WTC11 (cell line): ENCODE data around the gene NBEA. TPM values are rescaled to one million over a fixed set of nuclear protein-coding genes. Genes with fewer than 3 reads are reported as not detected.
A peak's percentile ranks its signal among the peaks of the same experiment; 100 is the strongest.

ENCODE experiments used
- ATAC-seq: fragments of 200-7000 bp; cut with Tn5 transposase; 2 replicates; pipeline ENCODE4 v1.10.0; 2021; ENCODE audit warnings: mild to moderate bottlenecking, moderate library complexity
- CTCF ChIA-PET: fragments of 300-600 bp; sonication (Branson Sonifier 250); formaldehyde crosslinking; loops from one replicate; lab custom pipeline; 2021; ENCODE audit warnings: antibody characterized with exemption; lab: Charles Lee
- POLR2A ChIA-PET: fragments of 350-600 bp; sonication (Branson Sonifier 250); formaldehyde crosslinking; loops from one replicate; lab custom pipeline; 2021; ENCODE audit warnings: antibody characterized with exemption; lab: Charles Lee
- DNase-seq: peaks from one replicate; pipeline ENCODE4 v3.0.0; 2021; ENCODE audit warnings: low spot score
- H3K27ac Mint-ChIP-seq: 2 replicates; pipeline ENCODE4 v1.8.0; 2021; ENCODE audit warnings: mixed read lengths
- H3K27me3 Mint-ChIP-seq: 2 replicates; pipeline ENCODE4 v1.8.0; 2021; ENCODE audit warnings: low read depth, mild to moderate bottlenecking, moderate library complexity, mixed read lengths
- H3K36me3 Mint-ChIP-seq: 2 replicates; pipeline ENCODE4 v1.8.0; 2021; ENCODE audit warnings: mixed read lengths
- H3K4me1 Mint-ChIP-seq: 2 replicates; pipeline ENCODE4 v1.8.0; 2022; ENCODE audit warnings: mixed read lengths
- H3K4me3 Mint-ChIP-seq: 2 replicates; pipeline ENCODE4 v1.8.0; 2021; ENCODE audit warnings: mild to moderate bottlenecking, moderate library complexity, mixed read lengths
- H3K9me3 Mint-ChIP-seq: 2 replicates; pipeline ENCODE4 v1.8.0; 2021; ENCODE audit warnings: mixed read lengths
- CBFB ChIP-seq: sonication (generic); formaldehyde crosslinking; IDR thresholded peaks from 2 replicates; pipeline ENCODE4 v1.8.1; 2022; ENCODE audit warnings: mild to moderate bottlenecking, low read depth, missing genetic modification reagents
- FOXJ3 ChIP-seq: sonication (generic); formaldehyde crosslinking; IDR thresholded peaks from 2 replicates; pipeline ENCODE4 v1.9.0; 2021; ENCODE audit warnings: missing genetic modification reagents, mild to moderate bottlenecking, borderline replicate concordance
- FOXK1 ChIP-seq: sonication (generic); formaldehyde crosslinking; IDR thresholded peaks from 2 replicates; pipeline ENCODE4 v1.8.0; 2022; ENCODE audit warnings: mild to moderate bottlenecking, moderate library complexity, missing genetic modification reagents
- GRHL2 ChIP-seq: fragments of 250-450 bp; sonication (Bioruptor Pico); IDR thresholded peaks from 2 replicates; pipeline ENCODE4 v1.8.0; 2022; ENCODE audit warnings: mild to moderate bottlenecking, moderate library complexity; ENCODE audit not compliant: insufficient replicate concordance, severe bottlenecking
- IRF2 ChIP-seq: sonication (generic); formaldehyde crosslinking; IDR thresholded peaks from 2 replicates; pipeline ENCODE4 v1.8.0; 2022; ENCODE audit warnings: low read depth, missing genetic modification reagents, borderline replicate concordance
- MXD4 ChIP-seq: fragments of 250-450 bp; sonication (Bioruptor Pico); IDR thresholded peaks from 2 replicates; pipeline ENCODE4 v1.8.0; 2021; ENCODE audit warnings: mild to moderate bottlenecking, moderate library complexity, borderline replicate concordance
- NR2C2 ChIP-seq: sonication (generic); formaldehyde crosslinking; IDR thresholded peaks from 2 replicates; pipeline ENCODE4 v1.8.0; 2022; ENCODE audit warnings: mild to moderate bottlenecking, missing genetic modification reagents
- OVOL2 ChIP-seq: fragments of 250-450 bp; sonication (Bioruptor Pico); IDR thresholded peaks from 2 replicates; pipeline ENCODE4 v1.9.0; 2021; ENCODE audit warnings: mild to moderate bottlenecking, borderline replicate concordance
- PRRX2 ChIP-seq: fragments of 250-450 bp; sonication (Bioruptor Pico); IDR thresholded peaks from 2 replicates; pipeline ENCODE4 v1.8.0; 2021; ENCODE audit warnings: mild to moderate bottlenecking
- RELA ChIP-seq: sonication (generic); formaldehyde crosslinking; IDR thresholded peaks from 2 replicates; pipeline ENCODE4 v1.8.1; 2022; ENCODE audit warnings: missing genetic modification reagents, mild to moderate bottlenecking, borderline replicate concordance
- SP1 ChIP-seq: sonication (generic); formaldehyde crosslinking; conservative IDR thresholded peaks from 2 replicates; pipeline ENCODE4 v1.8.1; 2022; ENCODE audit warnings: missing genetic modification reagents
- TEAD1 ChIP-seq: sonication (generic); formaldehyde crosslinking; IDR thresholded peaks from 2 replicates; pipeline ENCODE4 v1.8.0; 2022; ENCODE audit warnings: mild to moderate bottlenecking, missing genetic modification reagents
- ZNF138 ChIP-seq: sonication (generic); formaldehyde crosslinking; conservative IDR thresholded peaks from 2 replicates; pipeline ENCODE4 v1.8.1; 2022; ENCODE audit warnings: mild to moderate bottlenecking, moderate library complexity, missing genetic modification reagents
- total RNA-seq: library from RNA; stranded (reverse); gene quantifications from 3 replicates; pipeline ENCODE4 v1.2.3, GENCODE V29; 2021
- TF ChIP-seq, protein P1 (sequence below): sonication (generic); formaldehyde crosslinking; conservative IDR thresholded peaks from 2 replicates; pipeline ENCODE4 v1.8.1; 2022; ENCODE audit warnings: mild to moderate bottlenecking, missing genetic modification reagents
- TF ChIP-seq, protein P2 (sequence below): fragments of 250-450 bp; sonication (Bioruptor Pico); conservative IDR thresholded peaks from 2 replicates; pipeline ENCODE4 v1.9.0; 2021; ENCODE audit warnings: mild to moderate bottlenecking
- TF ChIP-seq, protein P3 (sequence below): sonication (generic); formaldehyde crosslinking; IDR thresholded peaks from 2 replicates; pipeline ENCODE4 v1.8.0; 2022; ENCODE audit warnings: missing genetic modification reagents
- TF ChIP-seq, protein P4 (sequence below): fragments of 250-450 bp; sonication (Bioruptor Pico); IDR thresholded peaks from 2 replicates; pipeline ENCODE4 v1.8.0; 2021; ENCODE audit warnings: mild to moderate bottlenecking
- TF ChIP-seq, protein P5 (sequence below): fragments of 250-450 bp; sonication (Bioruptor Pico); IDR thresholded peaks from 2 replicates; pipeline ENCODE4 v1.9.0; 2021; ENCODE audit warnings: mild to moderate bottlenecking
- TF ChIP-seq, protein P6 (sequence below): sonication (generic); formaldehyde crosslinking; IDR thresholded peaks from 2 replicates; pipeline ENCODE4 v1.8.0; 2022; ENCODE audit warnings: mild to moderate bottlenecking, missing genetic modification reagents

NBEA gene
- total RNA-seq, 1 experiment from 2014 or later = 20.9 TPM

DNA sequence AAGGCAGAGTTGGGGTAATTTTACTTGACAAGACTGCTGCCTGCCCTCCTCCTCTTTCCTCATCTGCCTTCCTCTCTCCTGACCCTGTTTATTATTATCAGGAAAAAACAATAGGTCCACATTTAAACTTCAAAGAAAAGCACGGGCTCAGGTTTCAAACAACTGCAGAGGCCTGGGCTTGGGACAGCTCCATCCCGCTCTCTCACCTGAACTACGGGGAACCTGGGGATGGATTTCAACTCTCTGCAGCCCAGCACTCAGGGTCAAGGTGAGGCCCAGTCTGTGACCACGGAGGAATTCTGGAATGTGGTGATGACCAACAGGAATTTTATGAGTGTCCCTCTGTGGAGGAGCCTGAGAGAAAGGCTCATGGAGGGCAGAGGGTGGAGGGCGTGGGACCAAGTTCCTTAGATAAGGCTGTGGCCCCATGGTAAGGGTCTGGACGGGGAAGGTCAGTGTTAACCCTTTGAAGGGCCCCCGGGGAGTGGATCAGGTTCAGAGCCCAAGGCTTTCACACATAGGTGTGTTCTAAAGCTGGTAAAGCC, 755.2 kb downstream of the NBEA start:
- no peak for TF ChIP-seq OVOL2 (CRISPR knock-in tag)
- no peak for TF ChIP-seq NR2C2 (CRISPR knock-in tag)
- TF ChIP-seq, protein P1, sequence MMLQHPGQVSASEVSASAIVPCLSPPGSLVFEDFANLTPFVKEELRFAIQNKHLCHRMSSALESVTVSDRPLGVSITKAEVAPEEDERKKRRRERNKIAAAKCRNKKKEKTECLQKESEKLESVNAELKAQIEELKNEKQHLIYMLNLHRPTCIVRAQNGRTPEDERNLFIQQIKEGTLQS = no peak
- TF ChIP-seq PRRX2 (CRISPR knock-in tag) = no peak
- TF ChIP-seq CBFB (CRISPR knock-in tag) = no peak
- TF ChIP-seq IRF2 (CRISPR knock-in tag) = no peak
- TF ChIP-seq, protein P2, sequence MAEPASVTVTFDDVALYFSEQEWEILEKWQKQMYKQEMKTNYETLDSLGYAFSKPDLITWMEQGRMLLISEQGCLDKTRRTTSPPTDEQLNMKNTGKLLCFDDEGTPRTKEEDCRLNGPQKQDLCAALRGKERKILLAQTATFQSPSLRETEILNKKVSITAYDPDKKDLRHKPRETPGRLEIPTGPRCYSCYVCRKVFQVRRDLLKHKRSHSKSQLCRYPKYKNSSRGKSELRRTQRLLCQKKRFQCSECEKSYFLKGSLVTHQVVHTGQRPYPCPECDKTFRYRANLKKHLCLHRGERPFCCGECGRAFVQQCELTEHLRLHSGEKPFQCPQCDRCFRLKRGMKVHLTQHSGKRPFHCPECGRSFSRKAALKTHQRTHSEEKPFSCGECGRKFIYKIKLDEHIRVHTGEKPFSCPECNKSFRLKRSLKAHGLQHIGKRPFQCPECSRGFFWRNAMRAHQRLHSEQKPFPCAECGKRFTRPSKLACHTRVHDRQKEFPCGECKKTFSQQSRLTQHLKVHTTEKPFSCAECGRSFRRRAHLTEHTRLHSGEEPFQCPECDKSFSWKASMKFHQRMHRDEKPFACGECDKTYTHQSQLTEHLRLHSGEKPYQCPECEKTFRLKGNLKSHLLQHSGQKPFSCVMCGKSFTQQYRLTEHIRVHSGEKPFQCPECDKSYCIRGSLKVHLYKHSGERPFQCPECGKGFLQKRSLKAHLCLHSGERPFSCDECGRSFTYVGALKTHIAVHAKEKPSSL (CRISPR knock-in tag) = no peak
- TF ChIP-seq, protein P3, sequence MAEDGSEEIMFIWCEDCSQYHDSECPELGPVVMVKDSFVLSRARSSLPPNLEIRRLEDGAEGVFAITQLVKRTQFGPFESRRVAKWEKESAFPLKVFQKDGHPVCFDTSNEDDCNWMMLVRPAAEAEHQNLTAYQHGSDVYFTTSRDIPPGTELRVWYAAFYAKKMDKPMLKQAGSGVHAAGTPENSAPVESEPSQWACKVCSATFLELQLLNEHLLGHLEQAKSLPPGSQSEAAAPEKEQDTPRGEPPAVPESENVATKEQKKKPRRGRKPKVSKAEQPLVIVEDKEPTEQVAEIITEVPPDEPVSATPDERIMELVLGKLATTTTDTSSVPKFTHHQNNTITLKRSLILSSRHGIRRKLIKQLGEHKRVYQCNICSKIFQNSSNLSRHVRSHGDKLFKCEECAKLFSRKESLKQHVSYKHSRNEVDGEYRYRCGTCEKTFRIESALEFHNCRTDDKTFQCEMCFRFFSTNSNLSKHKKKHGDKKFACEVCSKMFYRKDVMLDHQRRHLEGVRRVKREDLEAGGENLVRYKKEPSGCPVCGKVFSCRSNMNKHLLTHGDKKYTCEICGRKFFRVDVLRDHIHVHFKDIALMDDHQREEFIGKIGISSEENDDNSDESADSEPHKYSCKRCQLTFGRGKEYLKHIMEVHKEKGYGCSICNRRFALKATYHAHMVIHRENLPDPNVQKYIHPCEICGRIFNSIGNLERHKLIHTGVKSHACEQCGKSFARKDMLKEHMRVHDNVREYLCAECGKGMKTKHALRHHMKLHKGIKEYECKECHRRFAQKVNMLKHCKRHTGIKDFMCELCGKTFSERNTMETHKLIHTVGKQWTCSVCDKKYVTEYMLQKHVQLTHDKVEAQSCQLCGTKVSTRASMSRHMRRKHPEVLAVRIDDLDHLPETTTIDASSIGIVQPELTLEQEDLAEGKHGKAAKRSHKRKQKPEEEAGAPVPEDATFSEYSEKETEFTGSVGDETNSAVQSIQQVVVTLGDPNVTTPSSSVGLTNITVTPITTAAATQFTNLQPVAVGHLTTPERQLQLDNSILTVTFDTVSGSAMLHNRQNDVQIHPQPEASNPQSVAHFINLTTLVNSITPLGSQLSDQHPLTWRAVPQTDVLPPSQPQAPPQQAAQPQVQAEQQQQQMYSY (CRISPR knock-in tag) = no peak
- no peak for TF ChIP-seq RELA (CRISPR knock-in tag)
- no peak for TF ChIP-seq FOXJ3 (CRISPR knock-in tag)
- TF ChIP-seq GRHL2 = no peak
- no peak for TF ChIP-seq TEAD1
- TF ChIP-seq FOXK1 = no peak
- TF ChIP-seq, all 79 proteins: peak for 0

DNA sequence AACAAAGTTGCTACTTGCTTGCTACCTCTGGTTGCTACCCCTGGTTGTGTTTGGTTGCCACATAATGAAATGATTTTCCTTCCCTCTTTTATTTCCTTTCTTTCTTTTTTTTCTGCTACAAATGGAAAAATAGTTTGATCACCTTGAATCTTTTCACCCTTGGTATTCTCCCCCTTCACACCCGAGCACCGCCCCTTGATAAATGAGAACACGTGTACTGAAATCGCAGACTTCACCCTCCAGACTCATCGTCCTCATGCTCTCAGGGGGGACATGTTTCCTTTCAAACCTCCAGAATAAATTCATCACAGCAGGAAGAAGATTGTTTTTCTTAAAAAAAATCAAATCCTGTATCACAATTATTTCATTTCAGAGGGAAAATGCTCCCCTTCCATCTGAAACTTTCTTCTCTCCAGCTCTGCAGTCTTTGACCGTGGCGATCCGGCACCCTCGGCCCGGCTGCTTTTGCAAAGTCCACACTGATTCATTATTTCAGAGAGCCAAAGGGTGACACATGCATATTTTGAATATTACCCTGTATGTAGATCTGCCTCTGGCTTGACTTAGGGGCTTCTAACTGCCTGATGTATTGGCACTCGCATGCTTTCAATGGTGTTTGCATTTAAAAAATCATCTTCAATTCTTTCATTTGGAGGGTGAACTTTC, 757.0 kb downstream of the NBEA start:
- Mint-ChIP-seq H3K27me3 (no peaks in the 10 kb centered on the region), H3K36me3 (no peaks in the 10 kb centered on the region), H3K4me3 (no peak overlapping the region), H3K4me1 (peaks cover 26% of the 10 kb centered on the region), H3K9me3 (peaks cover 3% of the 10 kb centered on the region; the same call in 1 of the 2 replicates), H3K27ac (no peak overlapping the region)
- CTCF ChIA-PET = interaction anchor here (1.1 kb wide), 1 partner anchor 91 kb away, joined by 4 read pairs; no protein-coding TSS in a partner anchor
- no peak for ATAC-seq
- POLR2A ChIA-PET = interaction anchor here (0.5 kb wide), 1 partner anchor 46 kb away, joined by 3 read pairs; no protein-coding TSS in a partner anchor
- DNase-seq = no peak
- no peak for TF ChIP-seq SP1 (CRISPR knock-in tag)
- TF ChIP-seq, protein P1 = no peak
- TF ChIP-seq ZNF138 (CRISPR knock-in tag) = no peak
- TF ChIP-seq, protein P4, sequence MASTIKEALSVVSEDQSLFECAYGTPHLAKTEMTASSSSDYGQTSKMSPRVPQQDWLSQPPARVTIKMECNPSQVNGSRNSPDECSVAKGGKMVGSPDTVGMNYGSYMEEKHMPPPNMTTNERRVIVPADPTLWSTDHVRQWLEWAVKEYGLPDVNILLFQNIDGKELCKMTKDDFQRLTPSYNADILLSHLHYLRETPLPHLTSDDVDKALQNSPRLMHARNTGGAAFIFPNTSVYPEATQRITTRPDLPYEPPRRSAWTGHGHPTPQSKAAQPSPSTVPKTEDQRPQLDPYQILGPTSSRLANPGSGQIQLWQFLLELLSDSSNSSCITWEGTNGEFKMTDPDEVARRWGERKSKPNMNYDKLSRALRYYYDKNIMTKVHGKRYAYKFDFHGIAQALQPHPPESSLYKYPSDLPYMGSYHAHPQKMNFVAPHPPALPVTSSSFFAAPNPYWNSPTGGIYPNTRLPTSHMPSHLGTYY (CRISPR knock-in tag) = no peak
- no peak for TF ChIP-seq FOXK1
- TF ChIP-seq, protein P5, sequence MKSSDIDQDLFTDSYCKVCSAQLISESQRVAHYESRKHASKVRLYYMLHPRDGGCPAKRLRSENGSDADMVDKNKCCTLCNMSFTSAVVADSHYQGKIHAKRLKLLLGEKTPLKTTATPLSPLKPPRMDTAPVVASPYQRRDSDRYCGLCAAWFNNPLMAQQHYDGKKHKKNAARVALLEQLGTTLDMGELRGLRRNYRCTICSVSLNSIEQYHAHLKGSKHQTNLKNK (CRISPR knock-in tag) = no peak
- TF ChIP-seq MXD4 = no peak
- TF ChIP-seq OVOL2 (CRISPR knock-in tag) = no peak
- TF ChIP-seq, protein P6, sequence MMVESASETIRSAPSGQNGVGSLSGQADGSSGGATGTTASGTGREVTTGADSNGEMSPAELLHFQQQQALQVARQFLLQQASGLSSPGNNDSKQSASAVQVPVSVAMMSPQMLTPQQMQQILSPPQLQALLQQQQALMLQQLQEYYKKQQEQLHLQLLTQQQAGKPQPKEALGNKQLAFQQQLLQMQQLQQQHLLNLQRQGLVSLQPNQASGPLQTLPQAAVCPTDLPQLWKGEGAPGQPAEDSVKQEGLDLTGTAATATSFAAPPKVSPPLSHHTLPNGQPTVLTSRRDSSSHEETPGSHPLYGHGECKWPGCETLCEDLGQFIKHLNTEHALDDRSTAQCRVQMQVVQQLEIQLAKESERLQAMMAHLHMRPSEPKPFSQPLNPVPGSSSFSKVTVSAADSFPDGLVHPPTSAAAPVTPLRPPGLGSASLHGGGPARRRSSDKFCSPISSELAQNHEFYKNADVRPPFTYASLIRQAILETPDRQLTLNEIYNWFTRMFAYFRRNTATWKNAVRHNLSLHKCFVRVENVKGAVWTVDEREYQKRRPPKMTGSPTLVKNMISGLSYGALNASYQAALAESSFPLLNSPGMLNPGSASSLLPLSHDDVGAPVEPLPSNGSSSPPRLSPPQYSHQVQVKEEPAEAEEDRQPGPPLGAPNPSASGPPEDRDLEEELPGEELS = no peak
- TF ChIP-seq, protein P3 (CRISPR knock-in tag) = no peak

More for the DNA sequence above, 755.2 kb downstream of the NBEA start:
- Mint-ChIP-seq H3K9me3 (no peaks in the 10 kb centered on the region), H3K4me1 (peaks cover 26% of the 10 kb centered on the region), H3K27me3 (no peaks in the 10 kb centered on the region), H3K36me3 (no peaks in the 10 kb centered on the region), H3K27ac (no peak overlapping the region), H3K4me3 (no peak overlapping the region)
- ChIA-PET POLR2A (no interaction called here), CTCF (no interaction called here)
- DNase-seq (no peak), ATAC-seq (peak; percentile 65)
